Endodermal cell (in vitro differentiated cells): ENCODE measurements around the gene CFAP52. TPM values are rescaled to one million over a fixed set of nuclear protein-coding genes. Genes with fewer than 3 reads are reported as not detected.
"Not testable (repeated sequence)": the region's sequence is repeated elsewhere in the genome, so short reads cannot be mapped to it uniquely, and the experiment has no call there.

Experiments used
- DNase-seq: peaks from one replicate; pipeline ENCODE4 v3.0.0-alpha.2; 2017
- H3K27ac ChIP-seq: 2 replicates; pipeline ENCODE4 v1.5.1; 2013; ENCODE audit warnings: mild to moderate bottlenecking, low read depth, low read length, moderate library complexity
- H3K27me3 ChIP-seq: 2 replicates; pipeline ENCODE4 v1.6.1; 2013; ENCODE audit warnings: mild to moderate bottlenecking, low read length, moderate library complexity; ENCODE audit not compliant: insufficient read depth, control insufficient read depth, poor library complexity, severe bottlenecking
- H3K36me3 ChIP-seq: 2 replicates; pipeline ENCODE4 v1.7.0; 2013; ENCODE audit warnings: mild to moderate bottlenecking, low read length, moderate library complexity; ENCODE audit not compliant: control insufficient read depth, insufficient read depth
- H3K4me1 ChIP-seq: one replicate; pipeline ENCODE4 v1.7.0; 2013; ENCODE audit warnings: low read length; ENCODE audit not compliant: control insufficient read depth, insufficient read depth
- H3K4me3 ChIP-seq: 2 replicates; pipeline ENCODE4 v1.5.1; 2013; ENCODE audit warnings: mild to moderate bottlenecking, low read length, moderate library complexity
- H3K9ac ChIP-seq: 2 replicates; pipeline ENCODE4 v1.6.1; 2013; ENCODE audit warnings: mild to moderate bottlenecking, low read length, moderate library complexity; ENCODE audit not compliant: poor library complexity, severe bottlenecking; ENCODE audit errors: extremely low read depth
- H3K9me3 ChIP-seq: 2 replicates; pipeline ENCODE4 v1.6.1; 2013; ENCODE audit warnings: mild to moderate bottlenecking, low read length, moderate library complexity; ENCODE audit not compliant: control insufficient read depth
- H3K27ac Mint-ChIP-seq: 2 replicates; pipeline ENCODE4 v1.8.0; 2020; ENCODE audit warnings: mixed read lengths
- H3K27me3 Mint-ChIP-seq: 2 replicates; pipeline ENCODE4 v1.8.0; 2021; ENCODE audit warnings: mild to moderate bottlenecking, mixed read lengths; ENCODE audit not compliant: insufficient read depth
- H3K36me3 Mint-ChIP-seq: 2 replicates; pipeline ENCODE4 v1.8.0; 2020; ENCODE audit warnings: low read depth, mixed read lengths
- H3K4me1 Mint-ChIP-seq: 2 replicates; pipeline ENCODE4 v1.8.0; 2020; ENCODE audit warnings: mixed read lengths
- H3K4me3 Mint-ChIP-seq: 2 replicates; pipeline ENCODE4 v1.8.0; 2020; ENCODE audit warnings: mild to moderate bottlenecking, moderate library complexity, mixed read lengths
- H3K9me3 Mint-ChIP-seq: 2 replicates; pipeline ENCODE4 v1.8.0; 2020; ENCODE audit warnings: mild to moderate bottlenecking, mixed read lengths
- CTCF ChIP-seq: fragments of 200-600 bp; sonication (generic); conservative IDR thresholded peaks from 2 replicates; pipeline ENCODE4 v1.5.0; 2021; ENCODE audit warnings: antibody characterized with exemption, mild to moderate bottlenecking
- WGBS, 2 experiments: methylation state at CpG; one replicate each; pipeline versions ENCODE4 v1.1.5 to v1.1.7; 2013; ENCODE audit warnings: missing lambda C conversion rate in 2 of 2, mixed read lengths in 1 of 2; ENCODE audit not compliant: insufficient coverage in 1 of 2, insufficient read length in 1 of 2; 5-methylcytosine and 5-hydroxymethylcytosine counted together
- total RNA-seq, 2 donors: library from RNA; stranded (reverse); fragmentation: NEBNext Ultra II Directional in 1 of 2; extraction: Animal tissue kit (Norgen Biotek cat#: 25700) in 1 of 2; gene quantifications; 2 replicates in 1 of 2; 3 replicates in 1 of 2; pipeline ENCODE4 v1.2.1, GENCODE V29; 2021

Gene CFAP52
- total RNA-seq, 2 donors from 2014 or later: 0.29 to 0.51 TPM

- Mint-ChIP-seq H3K4me3 (peak overlapping the region; percentile 93), H3K4me1 (peaks cover 9% of the 10 kb centered on the region), H3K27ac (no peak overlapping the region), H3K36me3 (no peaks in the 10 kb centered on the region), H3K27me3 (peaks cover 2% of the 10 kb centered on the region), H3K9me3 (peaks cover 2% of the 10 kb centered on the region)
- Histone ChIP-seq H3K4me3 (no peak overlapping the region), H3K9ac (no peak overlapping the region), H3K27me3 (no peaks in the 10 kb centered on the region), H3K9me3 (peaks cover 7% of the 10 kb centered on the region), H3K4me1 (no peaks in the 10 kb centered on the region), H3K36me3 (no peaks in the 10 kb centered on the region), H3K27ac (no peak overlapping the region)
- TF ChIP-seq CTCF: no peak
- no peak for DNase-seq
- WGBS, 2 experiments: 0 to 9% methylated on average over 1 to 4 of the region's 4 CpGs
Observed at GRCh38 chr17:9577373-9577709, 899 bp downstream of the CFAP52 start.

- H3K36me3 ChIP-seq: no peaks in the 10 kb centered on the region
- no peak overlapping the region for H3K4me3 ChIP-seq
- H3K27ac ChIP-seq: no peak overlapping the region
- peaks cover 11% of the 10 kb centered on the region for H3K9me3 ChIP-seq
- Mint-ChIP-seq H3K36me3 (no peaks in the 10 kb centered on the region), H3K4me1 (no peaks in the 10 kb centered on the region), H3K27me3 (no peaks in the 10 kb centered on the region), H3K27ac (no peak overlapping the region), H3K4me3 (no peak overlapping the region), H3K9me3 (peaks cover 22% of the 10 kb centered on the region)
- no peak overlapping the region for H3K9ac ChIP-seq
- DNase-seq: no peak
- H3K4me1 ChIP-seq: no peaks in the 10 kb centered on the region
- no peak for TF ChIP-seq CTCF
- H3K27me3 ChIP-seq: no peaks in the 10 kb centered on the region
- 91 to 94% methylated on average over 9 to 10 of the region's 10 CpGs for WGBS, 2 experiments
Observed at GRCh38 chr17:9587969-9588656, 11.7 kb downstream of the CFAP52 start.

- no peaks in the 10 kb centered on the region for H3K9me3 Mint-ChIP-seq
- H3K27me3 Mint-ChIP-seq: no peaks in the 10 kb centered on the region
- Histone ChIP-seq H3K36me3 (no peaks in the 10 kb centered on the region), H3K27me3 (no peaks in the 10 kb centered on the region), H3K9me3 (no peaks in the 10 kb centered on the region), H3K9ac (no peak overlapping the region), H3K4me3 (no peak overlapping the region), H3K27ac (no peak overlapping the region), H3K4me1 (no peaks in the 10 kb centered on the region)
- 93 to 94% methylated on average over 3 to 6 of the region's 6 CpGs for WGBS, 2 experiments
- no peak overlapping the region for H3K4me3 Mint-ChIP-seq
- TF ChIP-seq CTCF: no peak
- no peaks in the 10 kb centered on the region for H3K36me3 Mint-ChIP-seq
- H3K4me1 Mint-ChIP-seq: no peaks in the 10 kb centered on the region
- DNase-seq: no peak
- no peak overlapping the region for H3K27ac Mint-ChIP-seq
Observed at GRCh38 chr17:9594065-9594464, 17.6 kb downstream of the CFAP52 start.

GRCh38 chr17:9597638-9598037 is 21.2 kb downstream of the CFAP52 start:
- not testable (repeated sequence) for H3K27ac ChIP-seq, H3K36me3 Mint-ChIP-seq, H3K4me1 Mint-ChIP-seq, DNase-seq, H3K4me1 ChIP-seq, H3K9me3 Mint-ChIP-seq, H3K4me3 Mint-ChIP-seq, H3K9ac ChIP-seq, H3K9me3 ChIP-seq, H3K27ac Mint-ChIP-seq, H3K36me3 ChIP-seq, H3K27me3 ChIP-seq, H3K4me3 ChIP-seq, H3K27me3 Mint-ChIP-seq
- WGBS, 2 experiments: 92 to 94% methylated on average over 3 to 5 of the region's 5 CpGs
